ENCODE data around the gene BFSP1. TPM values are rescaled to one million over a fixed set of nuclear protein-coding genes. Genes with fewer than 3 reads are reported as not detected.

The BFSP1 gene
- total RNA-seq, 1 donor from 2014 or later: 0.80 TPM

GRCh38 chr20:17510548-17510947, 20.6 kb downstream of the BFSP1 start:
- H3K27me3 Mint-ChIP-seq (ENCODE audit: insufficient read depth): peaks cover 8% of the 10 kb centered on the region
- peaks cover 52% of the 10 kb centered on the region for H3K4me1 Mint-ChIP-seq (ENCODE audit: low read depth)
- DNase-seq (ENCODE audit: low spot score): no peak
- H3K36me3 Mint-ChIP-seq (ENCODE audit: low read depth): no peaks in the 10 kb centered on the region
- H3K9me3 Mint-ChIP-seq: no peaks in the 10 kb centered on the region
- no peak overlapping the region for H3K27ac Mint-ChIP-seq
- intact Hi-C loops (cut with micrococcal nuclease): no loop called here
- no peak overlapping the region for H3K4me3 Mint-ChIP-seq

DNA sequence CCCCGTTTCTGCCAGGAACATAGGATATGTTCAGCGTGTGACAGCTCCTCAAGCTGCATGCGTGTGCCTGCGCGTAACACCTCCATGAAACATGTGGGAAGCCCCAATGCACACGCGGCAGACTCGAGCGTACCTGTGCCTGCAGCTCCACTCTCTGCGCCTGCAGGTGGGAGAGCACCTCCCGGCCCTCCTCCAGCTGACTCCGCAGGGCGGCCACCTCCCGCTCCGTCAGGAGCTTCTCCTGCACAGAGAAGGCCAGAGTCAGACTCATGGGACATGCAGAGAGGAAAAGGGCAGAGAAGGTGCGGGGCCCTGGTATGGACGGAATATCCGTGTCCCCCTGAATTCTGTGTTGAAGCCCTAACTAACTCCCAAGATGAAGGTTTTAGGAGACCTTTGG, 22.4 kb downstream of the BFSP1 start:
- intact Hi-C loops (cut with micrococcal nuclease): loop anchor here (10.0 kb wide), 3 partner anchors 626 to 1076 kb away; partner anchors contain the start of genes DTD1, KAT14, PET117 and SEC23B
- Mint-ChIP-seq H3K36me3 (ENCODE audit: low read depth) (no peaks in the 10 kb centered on the region), H3K27me3 (ENCODE audit: insufficient read depth) (no peaks in the 10 kb centered on the region), H3K9me3 (no peaks in the 10 kb centered on the region), H3K4me1 (ENCODE audit: low read depth) (peaks cover 70% of the 10 kb centered on the region), H3K4me3 (no peak overlapping the region), H3K27ac (no peak overlapping the region)
- DNase-seq (ENCODE audit: low spot score): no peak

GRCh38 chr20:17507531-17507930, 23.6 kb downstream of the BFSP1 start:
- H3K9me3 Mint-ChIP-seq: no peaks in the 10 kb centered on the region
- H3K27me3 Mint-ChIP-seq (ENCODE audit: insufficient read depth): no peaks in the 10 kb centered on the region
- H3K27ac Mint-ChIP-seq: peak overlapping the region; percentile 2
- H3K36me3 Mint-ChIP-seq (ENCODE audit: low read depth): no peaks in the 10 kb centered on the region
- peaks cover 73% of the 10 kb centered on the region for H3K4me1 Mint-ChIP-seq (ENCODE audit: low read depth)
- peak overlapping the region; percentile 0 for H3K4me3 Mint-ChIP-seq
- intact Hi-C loops (cut with micrococcal nuclease): loop anchor here (10.0 kb wide), 3 partner anchors 627 to 1077 kb away; partner anchors contain the start of genes DTD1, KAT14, PET117 and SEC23B
- no peak for DNase-seq (ENCODE audit: low spot score)

- Mint-ChIP-seq H3K4me3 (peak overlapping the region; percentile 0), H3K27ac (no peak overlapping the region), H3K4me1 (ENCODE audit: low read depth) (peaks cover 77% of the 10 kb centered on the region), H3K9me3 (no peaks in the 10 kb centered on the region), H3K27me3 (ENCODE audit: insufficient read depth) (peaks cover 2% of the 10 kb centered on the region), H3K36me3 (ENCODE audit: low read depth) (no peaks in the 10 kb centered on the region)
- no peak for DNase-seq (ENCODE audit: low spot score)
- intact Hi-C loops (cut with micrococcal nuclease): loop anchor here (10.0 kb wide), 3 partner anchors 628 to 1078 kb away; partner anchors contain the start of genes DTD1, KAT14, PET117 and SEC23B
Measured at GRCh38 chr20:17507032-17507431, 24.1 kb downstream of the BFSP1 start.

- H3K4me1 Mint-ChIP-seq (ENCODE audit: low read depth): peaks cover 73% of the 10 kb centered on the region
- H3K9me3 Mint-ChIP-seq: no peaks in the 10 kb centered on the region
- H3K36me3 Mint-ChIP-seq (ENCODE audit: low read depth): no peaks in the 10 kb centered on the region
- H3K27ac Mint-ChIP-seq: peak overlapping the region; percentile 86
- intact Hi-C loops (cut with micrococcal nuclease): loop anchor here (1.0 to 10.0 kb wide), 13 partner anchors 24 to 1079 kb away; partner anchors contain the start of genes DSTN, DTD1, KAT14 and MGME1
- DNase-seq (ENCODE audit: low spot score): peak; percentile 16
- H3K27me3 Mint-ChIP-seq (ENCODE audit: insufficient read depth): peaks cover 4% of the 10 kb centered on the region
- H3K4me3 Mint-ChIP-seq: peak overlapping the region; percentile 81
Measured at GRCh38 chr20:17505636-17506517, 25.3 kb downstream of the BFSP1 start.

DNA sequence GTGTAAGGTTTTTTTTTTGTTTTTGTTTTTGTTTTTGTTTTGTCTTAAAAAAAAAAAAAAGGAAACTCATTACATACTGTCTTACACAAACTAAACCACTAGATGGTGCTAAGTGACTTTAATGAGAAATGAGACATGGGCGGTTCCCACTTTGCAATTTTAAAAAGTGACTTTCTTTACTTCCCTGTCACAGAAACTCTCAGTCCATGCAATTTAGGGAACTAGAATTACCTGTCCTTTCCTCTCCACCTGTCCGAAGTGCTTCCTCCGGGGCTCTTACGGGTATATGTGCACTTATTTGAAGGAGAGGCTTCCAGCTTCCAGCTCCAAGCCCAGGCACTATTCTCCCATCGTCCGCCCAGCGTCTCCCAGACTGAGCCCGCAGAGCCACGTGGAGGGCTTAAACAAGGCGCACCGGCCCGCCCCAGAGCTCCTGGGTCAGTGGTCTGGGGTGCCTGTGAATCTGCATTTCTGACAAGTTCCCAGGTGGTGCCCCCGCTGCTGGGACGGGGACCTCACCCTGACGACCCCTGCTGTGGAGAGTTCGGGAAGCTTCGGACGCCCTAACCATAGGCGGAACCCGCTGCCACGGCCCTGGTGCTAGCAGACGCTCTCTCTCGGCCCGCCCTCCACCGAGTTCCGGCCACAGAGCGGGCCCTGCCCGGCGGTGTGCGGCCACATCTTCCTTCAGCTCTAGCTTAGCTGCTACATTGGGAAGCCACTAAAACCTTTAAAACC, 26.1 kb downstream of the BFSP1 start:
- H3K27me3 Mint-ChIP-seq (ENCODE audit: insufficient read depth): peaks cover 4% of the 10 kb centered on the region
- H3K27ac Mint-ChIP-seq: peak overlapping the region; percentile 86
- H3K4me3 Mint-ChIP-seq: peak overlapping the region; percentile 81
- no peaks in the 10 kb centered on the region for H3K9me3 Mint-ChIP-seq
- H3K4me1 Mint-ChIP-seq (ENCODE audit: low read depth): peaks cover 71% of the 10 kb centered on the region
- no peaks in the 10 kb centered on the region for H3K36me3 Mint-ChIP-seq (ENCODE audit: low read depth)
- intact Hi-C loops (cut with micrococcal nuclease): loop anchor here (1.0 to 10.0 kb wide), 15 partner anchors 25 to 1080 kb away; partner anchors contain the start of genes DSTN, DTD1, KAT14 and MGME1
- DNase-seq (ENCODE audit: low spot score): peak; percentile 71

GRCh38 chr20:17504066-17504897, 26.9 kb downstream of the BFSP1 start:
- Mint-ChIP-seq H3K4me3 (peak overlapping the region; percentile 81), H3K4me1 (ENCODE audit: low read depth) (peaks cover 67% of the 10 kb centered on the region), H3K36me3 (ENCODE audit: low read depth) (no peaks in the 10 kb centered on the region), H3K27me3 (ENCODE audit: insufficient read depth) (peaks cover 4% of the 10 kb centered on the region), H3K27ac (peak overlapping the region; percentile 86), H3K9me3 (no peaks in the 10 kb centered on the region)
- intact Hi-C loops (cut with micrococcal nuclease): loop anchor here (1.0 to 10.0 kb wide), 7 partner anchors 394 to 1081 kb away; partner anchors contain the start of genes DTD1, KAT14, MGME1 and PET117
- DNase-seq (ENCODE audit: low spot score): peak; percentile 23

DNA sequence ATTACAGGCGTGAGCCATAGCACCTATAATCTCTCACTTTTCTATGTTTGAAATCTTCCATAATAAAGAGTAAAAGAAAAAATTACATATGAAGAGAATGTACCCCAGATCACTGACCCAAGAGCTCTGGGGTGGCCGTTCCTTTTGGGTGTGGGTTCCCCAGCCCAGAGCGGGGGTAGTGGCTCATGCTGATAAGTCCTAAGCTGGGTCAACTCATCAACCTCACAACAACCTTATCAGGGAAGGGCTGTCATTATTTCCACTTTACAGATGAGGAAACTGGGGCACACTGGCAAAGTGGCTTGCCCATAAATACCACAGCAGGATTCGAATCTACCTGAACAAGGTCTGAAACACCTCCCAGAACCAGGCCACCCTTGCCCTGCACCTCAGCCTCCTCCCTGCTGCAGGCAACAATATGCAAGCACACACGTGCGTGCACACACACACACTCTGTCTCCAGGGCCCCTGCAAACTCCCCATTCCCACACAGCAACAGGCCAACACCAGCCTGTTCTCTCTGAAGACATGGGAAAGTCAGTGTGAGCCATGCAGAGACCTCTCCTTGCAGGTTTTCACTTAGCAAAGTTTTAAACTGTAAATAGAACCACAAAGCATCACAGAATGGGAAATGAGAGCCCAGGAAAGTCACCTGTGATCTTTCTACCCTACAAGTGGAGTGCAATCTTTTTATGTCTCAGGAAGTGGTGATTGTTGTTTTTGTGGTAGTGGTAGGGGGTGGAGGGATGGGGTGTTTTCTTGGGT, 27.7 kb downstream of the BFSP1 start:
- peak; percentile 26 for DNase-seq (ENCODE audit: low spot score)
- intact Hi-C loops (cut with micrococcal nuclease): loop anchor here (1.0 to 10.0 kb wide), 7 partner anchors 395 to 1081 kb away; partner anchors contain the start of genes DTD1, KAT14, MGME1 and PET117
- peak overlapping the region; percentile 81 for H3K4me3 Mint-ChIP-seq
- no peaks in the 10 kb centered on the region for H3K9me3 Mint-ChIP-seq
- H3K36me3 Mint-ChIP-seq (ENCODE audit: low read depth): no peaks in the 10 kb centered on the region
- peaks cover 4% of the 10 kb centered on the region for H3K27me3 Mint-ChIP-seq (ENCODE audit: insufficient read depth)
- peak overlapping the region; percentile 86 for H3K27ac Mint-ChIP-seq
- H3K4me1 Mint-ChIP-seq (ENCODE audit: low read depth): peaks cover 67% of the 10 kb centered on the region

GRCh38 chr20:17502105-17502504, 29.1 kb downstream of the BFSP1 start:
- DNase-seq (ENCODE audit: low spot score): no peak
- Mint-ChIP-seq H3K27ac (peak overlapping the region; percentile 15), H3K4me3 (no peak overlapping the region), H3K36me3 (ENCODE audit: low read depth) (no peaks in the 10 kb centered on the region), H3K27me3 (ENCODE audit: insufficient read depth) (peaks cover 4% of the 10 kb centered on the region), H3K4me1 (ENCODE audit: low read depth) (peaks cover 53% of the 10 kb centered on the region), H3K9me3 (no peaks in the 10 kb centered on the region)
- intact Hi-C loops (cut with micrococcal nuclease): loop anchor here (10.0 kb wide), 3 partner anchors 633 to 1083 kb away; partner anchors contain the start of genes DTD1, KAT14, PET117 and SEC23B

GRCh38 chr20:17501701-17502100, 29.5 kb downstream of the BFSP1 start:
- H3K4me3 Mint-ChIP-seq: no peak overlapping the region
- peaks cover 4% of the 10 kb centered on the region for H3K27me3 Mint-ChIP-seq (ENCODE audit: insufficient read depth)
- peaks cover 49% of the 10 kb centered on the region for H3K4me1 Mint-ChIP-seq (ENCODE audit: low read depth)
- H3K36me3 Mint-ChIP-seq (ENCODE audit: low read depth): no peaks in the 10 kb centered on the region
- no peak for DNase-seq (ENCODE audit: low spot score)
- no peaks in the 10 kb centered on the region for H3K9me3 Mint-ChIP-seq
- intact Hi-C loops (cut with micrococcal nuclease): loop anchor here (10.0 kb wide), 3 partner anchors 633 to 1083 kb away; partner anchors contain the start of genes DTD1, KAT14, PET117 and SEC23B
- H3K27ac Mint-ChIP-seq: no peak overlapping the region

DNA sequence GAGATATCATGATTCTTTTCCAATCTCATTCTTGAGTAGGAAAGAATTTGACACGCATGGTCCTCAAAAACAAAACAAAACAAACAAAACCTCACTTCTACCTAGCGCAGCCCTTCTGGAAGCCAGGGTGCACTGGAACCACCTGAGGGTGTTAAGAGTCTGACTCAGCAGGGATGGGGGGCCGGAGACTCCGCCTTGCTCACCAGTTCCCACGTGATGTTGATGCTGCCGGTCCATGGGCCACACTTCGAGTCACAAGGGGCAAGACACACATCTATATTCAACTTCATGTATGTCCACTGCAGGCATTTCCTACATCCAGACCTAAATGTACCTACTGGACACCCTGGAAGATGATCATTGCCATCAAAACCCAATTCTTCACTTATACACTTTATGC, 30.4 kb downstream of the BFSP1 start:
- intact Hi-C loops (cut with micrococcal nuclease): loop anchor here (10.0 kb wide), 3 partner anchors 634 to 1084 kb away; partner anchors contain the start of genes DTD1, KAT14, PET117 and SEC23B
- H3K27me3 Mint-ChIP-seq (ENCODE audit: insufficient read depth): peaks cover 4% of the 10 kb centered on the region
- no peaks in the 10 kb centered on the region for H3K36me3 Mint-ChIP-seq (ENCODE audit: low read depth)

More for the DNA sequence above, 30.4 kb downstream of the BFSP1 start:
- Mint-ChIP-seq H3K27ac (no peak overlapping the region), H3K9me3 (no peaks in the 10 kb centered on the region), H3K4me3 (no peak overlapping the region), H3K4me1 (ENCODE audit: low read depth) (peaks cover 42% of the 10 kb centered on the region)
- no peak for DNase-seq (ENCODE audit: low spot score)

Data from activated T-helper 1 cell treated with anti-CD3 and anti-CD28 coated beads, Interleukin-12 subunit alpha, Interleukin-12 subunit beta, Interleukin-2, Interleukin-4 antibody, amounts not matched to agents 30 ng/mL and 10 ng/mL and 1 ng/mL, durations not matched to agents 14 hours and 24 hours and 36 hours (primary cell).